GM10847 (cell line): ENCODE results near the gene SINHCAF.

Experiments
- POLR2A ChIP-seq: IDR thresholded peaks from 2 replicates; pipeline ENCODE4 v1.6.1; 2011; ENCODE audit not compliant: insufficient read length; ENCODE audit errors: extremely low read depth

Gene SINHCAF

GRCh38 chr12:31261744-31262143 lies 64.2 kb downstream of the SINHCAF start:
- TF ChIP-seq POLR2A = no peak

DNA sequence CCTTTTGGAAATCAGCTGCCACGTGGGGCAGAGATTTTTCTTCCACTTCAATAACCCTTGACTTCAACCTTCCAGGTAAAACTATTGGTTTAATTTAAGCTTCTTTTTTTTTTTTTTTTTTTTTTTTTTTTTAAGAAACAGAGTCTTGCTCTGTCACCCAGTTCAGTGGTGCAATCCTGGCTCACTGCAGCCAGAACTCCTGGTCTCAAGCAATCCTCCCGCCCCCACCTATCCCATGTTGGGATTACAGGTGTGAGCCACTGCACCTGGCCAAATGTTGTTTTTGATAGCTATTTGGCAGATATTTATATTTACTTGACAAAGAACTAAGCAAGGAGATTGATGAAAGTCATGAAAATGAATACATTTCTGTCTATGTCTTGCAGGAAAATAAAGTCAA lies 65.1 kb downstream of the SINHCAF start:
- TF ChIP-seq POLR2A = no peak

GRCh38 chr12:31259136-31259886 lies 66.6 kb downstream of the SINHCAF start:
- TF ChIP-seq POLR2A = no peak

DNA sequence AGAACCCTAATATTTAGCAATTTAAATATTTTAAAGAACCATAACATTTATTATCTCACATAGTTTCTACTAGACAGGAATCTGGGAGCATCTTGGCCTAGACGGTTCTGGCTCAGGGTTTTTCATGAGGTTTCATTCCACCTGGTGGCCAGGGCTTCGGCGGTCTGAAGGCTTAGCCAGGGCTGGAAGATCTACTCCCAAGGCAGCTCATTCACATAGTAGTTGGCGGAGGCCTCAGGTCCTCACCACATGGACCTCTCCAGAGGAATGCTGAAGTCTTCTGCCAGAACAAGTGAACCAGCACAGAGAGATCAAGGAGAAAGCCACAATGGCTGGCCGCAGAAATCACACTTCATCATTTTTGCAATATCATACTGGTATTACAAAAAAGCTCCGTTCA lies 68.2 kb downstream of the SINHCAF start:
- TF ChIP-seq POLR2A = no peak

GRCh38 chr12:31250179-31250578 lies 75.8 kb downstream of the SINHCAF start:
- TF ChIP-seq POLR2A = no peak

- TF ChIP-seq POLR2A = no peak
Observed at GRCh38 chr12:31249356-31249755, 76.6 kb downstream of the SINHCAF start.

DNA sequence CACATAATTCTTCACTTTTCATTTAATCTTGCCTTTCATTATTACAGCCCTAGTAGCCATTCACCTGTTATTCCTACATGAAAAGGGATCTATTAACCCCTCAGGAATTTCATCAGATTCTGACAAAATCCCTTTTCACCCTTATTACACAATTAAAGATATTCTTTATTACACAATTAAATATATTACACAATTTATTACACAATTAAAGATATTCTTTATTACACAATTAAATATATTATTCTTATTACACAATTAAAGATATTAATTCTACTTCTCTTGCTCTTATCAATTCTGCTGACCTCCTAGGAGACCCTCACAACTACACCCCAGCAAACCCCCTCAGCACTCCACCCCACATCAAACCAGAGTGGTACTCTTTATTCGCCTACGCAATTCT lies 77.1 kb downstream of the SINHCAF start:
- TF ChIP-seq POLR2A = no peak

- no peak for TF ChIP-seq POLR2A
Observed at GRCh38 chr12:31248337-31248736, 77.6 kb downstream of the SINHCAF start.

GRCh38 chr12:31246470-31246850 lies 79.5 kb downstream of the SINHCAF start:
- TF ChIP-seq POLR2A = no peak

- TF ChIP-seq POLR2A = no peak
Observed at GRCh38 chr12:31245822-31246469, 80.0 kb downstream of the SINHCAF start.

GRCh38 chr12:31238764-31239387 lies 87.1 kb downstream of the SINHCAF start:
- no peak for TF ChIP-seq POLR2A

DNA sequence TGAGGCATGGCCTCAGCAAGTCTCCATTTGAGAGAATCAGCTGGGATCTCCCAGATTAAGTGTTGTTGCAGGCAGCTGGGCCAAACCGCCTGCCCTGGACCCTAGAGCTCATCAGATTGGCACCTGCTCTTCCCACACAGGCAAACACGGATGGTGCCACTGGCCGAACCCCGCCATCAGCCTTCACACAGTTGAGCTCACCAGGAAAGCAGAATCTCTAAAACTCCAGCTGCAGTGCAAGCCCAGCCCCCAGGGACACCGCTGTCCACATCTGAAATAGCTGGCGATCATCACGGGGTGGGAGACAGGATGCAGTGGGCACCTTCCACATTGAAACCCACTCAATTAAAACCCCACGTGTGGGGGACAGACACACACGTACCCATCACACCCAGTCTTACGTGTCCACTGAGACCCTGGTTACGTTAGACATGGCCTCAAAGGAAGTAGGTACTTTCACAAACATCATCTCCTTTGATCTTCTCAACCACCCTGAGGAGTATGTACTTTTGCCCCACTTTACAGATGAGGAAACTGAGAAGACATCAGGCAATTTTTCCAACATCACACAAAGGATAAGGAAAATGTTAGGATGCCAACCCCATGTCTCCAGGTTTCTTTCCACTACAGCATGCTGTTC lies 88.8 kb downstream of the SINHCAF start:
- no peak for TF ChIP-seq POLR2A

- TF ChIP-seq POLR2A = no peak
Observed at GRCh38 chr12:31235868-31236395, 90.0 kb downstream of the SINHCAF start.

GRCh38 chr12:31234955-31235867 lies 90.7 kb downstream of the SINHCAF start:
- TF ChIP-seq POLR2A = no peak

GRCh38 chr12:31234053-31234840 lies 91.7 kb downstream of the SINHCAF start:
- no peak for TF ChIP-seq POLR2A
